Activated T-cell treated with anti-CD3 and anti-CD28 coated beads, Interleukin-2, amount 50 U/mL, for 24 hours (primary cell): Measurements from ENCODE around the gene NFIC.

Experiments
- DNase-seq: peaks from one replicate; pipeline ENCODE4 v3.0.0-alpha.2; 2020
- H3K27ac Mint-ChIP-seq: 2 replicates; pipeline ENCODE4 v1.8.0; 2020; ENCODE audit warnings: mild to moderate bottlenecking, mixed read lengths
- H3K27me3 Mint-ChIP-seq: 2 replicates; pipeline ENCODE4 v1.8.0; 2020; ENCODE audit warnings: mixed read lengths
- H3K36me3 Mint-ChIP-seq: 2 replicates; pipeline ENCODE4 v1.8.0; 2020; ENCODE audit warnings: low read depth, mixed read lengths
- H3K4me1 Mint-ChIP-seq: 2 replicates; pipeline ENCODE4 v1.8.0; 2020; ENCODE audit warnings: low read depth, mixed read lengths
- H3K4me3 Mint-ChIP-seq: 2 replicates; pipeline ENCODE4 v1.8.0; 2020; ENCODE audit warnings: mild to moderate bottlenecking, moderate library complexity, mixed read lengths
- H3K9me3 Mint-ChIP-seq: 2 replicates; pipeline ENCODE4 v1.8.0; 2020; ENCODE audit warnings: mixed read lengths

NFIC gene

DNA sequence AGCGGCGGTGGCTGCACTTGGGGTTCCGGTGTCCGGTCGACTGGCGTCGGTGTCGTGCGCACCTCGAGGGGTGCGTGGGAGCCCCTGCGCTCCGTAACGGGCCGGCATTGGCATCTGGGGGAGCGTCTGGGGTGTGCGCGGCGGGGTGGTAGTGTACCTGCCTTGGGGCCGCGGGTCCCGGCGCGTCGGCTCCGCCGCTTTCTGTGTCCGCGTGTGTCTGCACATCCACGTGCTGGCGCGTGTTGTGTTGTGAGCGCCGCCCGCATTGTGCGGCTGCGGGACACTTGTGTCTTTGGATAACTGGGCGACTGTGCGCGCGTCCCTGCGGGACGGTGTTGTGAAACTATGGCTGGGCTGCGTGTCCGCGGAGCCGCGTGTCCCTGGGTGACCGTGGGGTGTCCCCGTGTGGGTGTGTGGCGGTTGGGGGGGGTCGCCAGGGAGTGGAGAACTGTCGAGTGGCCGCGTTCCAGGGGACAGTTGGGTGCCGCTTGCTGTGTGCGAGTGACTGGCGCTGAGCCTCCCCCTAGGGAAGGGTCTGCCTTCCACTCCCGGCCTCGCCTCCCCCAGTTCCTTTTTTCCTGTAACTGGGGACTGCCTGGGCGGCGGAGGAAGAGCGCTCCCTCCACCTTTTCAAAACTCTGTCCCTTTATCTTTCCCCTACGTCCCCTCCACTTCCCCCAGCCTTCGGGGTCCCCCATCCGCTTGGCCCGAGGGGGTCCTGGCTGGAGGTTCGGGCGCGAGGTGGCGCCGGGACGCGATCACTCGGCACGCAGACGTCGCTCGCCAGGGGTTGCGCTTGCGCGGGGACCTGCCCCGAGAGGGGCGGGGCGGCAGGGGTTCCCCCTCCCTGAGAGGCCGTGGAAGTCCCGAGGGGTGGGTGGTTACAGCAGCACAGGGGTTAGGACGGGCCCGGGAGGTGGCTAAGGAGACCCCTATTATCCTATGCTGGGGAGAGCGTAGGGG, 5.7 kb upstream of the NFIC start:
- DNase-seq, result peak; percentile 90
- no peaks in the 10 kb centered on the region for H3K9me3 Mint-ChIP-seq
- peaks cover 8% of the 10 kb centered on the region for H3K36me3 Mint-ChIP-seq

DNA sequence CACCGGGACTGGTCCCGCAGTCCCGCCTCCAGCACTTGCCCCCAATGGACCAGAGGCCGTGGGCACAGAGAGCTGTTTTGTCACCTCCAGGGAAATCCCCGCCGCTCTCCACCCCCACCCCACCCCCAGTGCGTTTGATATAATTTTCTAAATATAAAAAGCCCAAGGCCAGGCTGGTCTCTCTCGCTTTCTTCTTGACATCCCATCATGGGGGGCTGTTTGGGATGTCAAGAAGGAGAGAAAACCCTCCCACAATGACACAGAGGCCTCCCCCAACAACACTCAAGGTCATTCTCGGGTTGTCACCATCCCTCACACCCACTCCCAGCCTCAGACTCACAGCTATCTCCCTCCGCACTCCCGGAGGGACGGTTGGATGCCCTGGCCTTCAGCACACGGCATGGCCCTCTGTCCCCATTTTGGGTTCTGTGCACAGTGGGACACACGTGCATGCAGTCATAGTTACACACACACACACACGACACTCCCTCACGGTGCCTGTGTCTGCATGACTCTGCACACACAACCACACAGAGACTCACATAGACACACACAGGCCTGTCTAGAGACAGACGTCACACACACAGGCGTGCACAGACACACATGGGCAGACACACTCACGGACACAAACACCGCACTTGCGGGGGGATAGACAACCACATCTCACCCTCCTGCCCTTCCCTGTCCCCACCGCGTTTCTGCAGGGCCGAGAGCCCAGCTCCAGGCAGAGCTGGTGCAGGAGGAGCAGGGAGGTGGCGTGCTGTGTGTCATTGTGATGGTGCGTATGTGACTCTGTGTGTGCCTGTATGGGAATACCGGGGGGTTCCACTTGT, 4.8 kb upstream of the NFIC start:
- Mint-ChIP-seq H3K27ac (peak overlapping the region; percentile 84), H3K4me1 (peaks cover 54% of the 10 kb centered on the region), H3K27me3 (peaks cover 6% of the 10 kb centered on the region), H3K36me3 (peaks cover 8% of the 10 kb centered on the region), H3K9me3 (no peaks in the 10 kb centered on the region), H3K4me3 (peak overlapping the region; percentile 89)
- DNase-seq, result peak; percentile 42

More for the DNA sequence above, 5.7 kb upstream of the NFIC start:
- H3K4me1 Mint-ChIP-seq, result peaks cover 53% of the 10 kb centered on the region
- peak overlapping the region; percentile 89 for H3K4me3 Mint-ChIP-seq
- H3K27ac Mint-ChIP-seq, result peak overlapping the region; percentile 93
- H3K27me3 Mint-ChIP-seq, result peaks cover 6% of the 10 kb centered on the region

DNA sequence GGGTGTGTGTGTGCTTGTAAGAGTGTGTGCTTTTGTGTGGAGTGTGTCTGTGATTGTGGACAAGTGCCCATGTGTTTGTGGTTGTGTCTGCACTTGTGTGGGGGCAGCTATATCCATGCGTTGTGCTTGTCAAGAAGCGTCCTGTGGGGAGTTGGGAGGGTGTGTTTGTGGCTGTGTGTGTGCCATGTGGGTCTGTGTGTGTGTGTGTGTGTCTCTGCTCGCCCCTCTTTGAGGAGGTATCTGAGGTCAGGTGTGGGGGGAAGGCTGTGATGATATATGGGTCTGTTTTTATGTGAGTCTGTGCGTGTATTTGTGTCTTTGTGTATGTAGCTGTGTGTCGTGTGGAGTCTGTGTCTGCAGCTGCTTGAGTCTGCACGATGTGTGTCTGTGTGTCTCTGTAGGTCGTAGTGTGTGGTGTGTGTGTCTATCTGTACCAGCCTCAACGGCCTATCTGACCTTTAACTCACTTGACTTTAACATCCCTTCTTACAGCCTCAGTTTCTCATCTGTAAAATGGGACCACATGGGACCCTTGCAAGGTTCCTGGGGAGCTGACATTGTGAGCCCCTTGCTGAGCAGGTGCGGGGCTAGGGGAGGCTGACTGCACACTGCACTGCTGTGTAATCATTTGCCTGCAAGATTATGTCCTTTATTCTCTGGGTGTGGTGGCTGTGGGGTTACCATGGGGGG, 4.0 kb upstream of the NFIC start:
- no peaks in the 10 kb centered on the region for H3K9me3 Mint-ChIP-seq
- peaks cover 8% of the 10 kb centered on the region for H3K36me3 Mint-ChIP-seq
- no peak overlapping the region for H3K4me3 Mint-ChIP-seq
- H3K4me1 Mint-ChIP-seq, result peaks cover 47% of the 10 kb centered on the region
- H3K27me3 Mint-ChIP-seq, result peaks cover 6% of the 10 kb centered on the region
- no peak for DNase-seq
- H3K27ac Mint-ChIP-seq, result no peak overlapping the region

DNA sequence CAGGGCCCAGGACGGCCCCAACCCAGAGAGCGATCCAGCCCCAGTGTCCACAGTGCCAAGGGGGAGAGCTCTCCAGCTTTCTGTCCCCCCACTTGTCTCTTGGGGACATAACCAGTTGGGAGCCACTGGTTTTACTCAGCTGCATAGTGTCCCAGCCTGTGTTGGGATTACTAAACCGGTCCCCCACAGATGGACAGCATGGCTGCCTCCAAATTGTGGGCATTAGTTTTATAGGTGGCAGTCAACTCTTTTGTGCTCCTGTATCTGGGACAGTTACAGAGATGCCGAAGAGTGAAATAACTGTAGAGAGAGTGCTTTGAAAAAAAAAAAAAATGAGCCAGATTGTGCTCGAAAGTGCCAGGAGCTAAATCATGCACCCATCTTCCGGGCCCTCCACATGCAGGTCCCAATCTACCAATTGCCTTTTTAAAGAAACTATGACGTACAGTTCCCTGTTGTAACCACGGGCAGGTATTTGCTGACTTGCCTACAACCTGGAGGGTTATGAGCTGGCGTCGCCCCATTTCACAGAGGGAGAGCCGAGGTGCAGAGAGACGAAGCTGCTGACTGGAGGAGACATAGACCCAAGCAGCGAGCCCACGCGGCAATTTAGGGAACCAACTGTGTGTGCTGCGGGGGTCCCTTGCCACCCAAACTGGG, 2.4 kb upstream of the NFIC start:
- DNase-seq, result no peak
- peaks cover 50% of the 10 kb centered on the region for H3K4me1 Mint-ChIP-seq
- no peaks in the 10 kb centered on the region for H3K9me3 Mint-ChIP-seq
- peaks cover 7% of the 10 kb centered on the region for H3K36me3 Mint-ChIP-seq
- H3K4me3 Mint-ChIP-seq, result no peak overlapping the region
- peaks cover under 1% of the 10 kb centered on the region for H3K27me3 Mint-ChIP-seq
- no peak overlapping the region for H3K27ac Mint-ChIP-seq

DNA sequence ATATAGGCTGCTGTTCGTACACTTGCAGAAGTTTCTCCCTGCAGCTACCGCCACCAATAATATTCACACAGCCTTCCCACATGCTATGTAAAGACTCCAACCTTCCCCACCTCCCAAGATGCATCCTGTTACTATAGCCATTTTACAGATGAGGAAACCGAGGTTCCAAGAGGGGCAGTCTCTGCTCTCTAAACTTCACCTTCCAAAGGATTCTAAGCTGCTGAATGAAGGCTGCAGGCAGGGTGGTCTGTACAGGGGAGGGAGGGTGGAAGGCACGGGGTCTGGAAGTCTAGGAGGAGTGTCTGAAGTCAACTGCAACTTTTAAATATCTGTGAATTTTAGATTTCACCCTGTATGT, 1.9 kb upstream of the NFIC start:
- Mint-ChIP-seq H3K4me3 (no peak overlapping the region), H3K27me3 (no peaks in the 10 kb centered on the region), H3K36me3 (peaks cover 6% of the 10 kb centered on the region), H3K4me1 (peaks cover 52% of the 10 kb centered on the region), H3K27ac (no peak overlapping the region), H3K9me3 (no peaks in the 10 kb centered on the region)
- no peak for DNase-seq

DNA sequence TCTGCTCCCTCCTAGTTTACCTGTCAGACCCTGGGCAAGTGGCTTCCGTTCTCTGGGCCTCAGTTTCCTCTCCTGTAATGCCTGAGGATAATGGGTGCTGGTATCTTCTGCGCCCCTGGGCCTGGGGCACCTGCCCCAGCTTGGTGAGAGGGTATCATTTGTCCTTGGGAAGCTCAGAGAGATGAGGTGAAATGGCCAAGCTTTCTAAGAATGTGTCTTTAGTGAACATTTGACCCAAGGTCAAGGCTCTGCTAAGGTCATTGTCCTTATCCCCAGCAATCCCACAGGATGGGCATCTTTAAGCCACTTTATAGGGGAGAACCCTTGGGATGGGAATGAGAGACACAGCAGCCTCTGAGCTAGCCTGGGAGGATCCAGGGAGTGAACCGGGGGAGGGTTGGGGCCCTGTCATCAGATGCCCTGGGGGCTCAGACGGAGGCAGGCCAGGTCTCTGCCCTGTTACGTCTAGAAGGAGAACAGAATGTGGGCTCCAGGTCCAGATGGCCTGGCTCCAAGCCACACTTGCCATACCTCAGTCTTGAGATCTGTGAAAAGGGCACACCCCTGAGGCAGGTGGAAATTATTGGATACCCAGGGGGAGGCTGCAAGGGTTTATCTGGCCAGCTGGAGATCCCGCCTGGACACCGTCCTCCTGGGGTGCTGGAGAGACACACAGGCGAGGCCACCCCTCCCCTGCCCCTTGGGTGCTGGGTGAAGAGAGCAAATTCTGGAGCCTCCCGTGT, 1.1 kb upstream of the NFIC start:
- peaks cover 58% of the 10 kb centered on the region for H3K4me1 Mint-ChIP-seq

DNA sequence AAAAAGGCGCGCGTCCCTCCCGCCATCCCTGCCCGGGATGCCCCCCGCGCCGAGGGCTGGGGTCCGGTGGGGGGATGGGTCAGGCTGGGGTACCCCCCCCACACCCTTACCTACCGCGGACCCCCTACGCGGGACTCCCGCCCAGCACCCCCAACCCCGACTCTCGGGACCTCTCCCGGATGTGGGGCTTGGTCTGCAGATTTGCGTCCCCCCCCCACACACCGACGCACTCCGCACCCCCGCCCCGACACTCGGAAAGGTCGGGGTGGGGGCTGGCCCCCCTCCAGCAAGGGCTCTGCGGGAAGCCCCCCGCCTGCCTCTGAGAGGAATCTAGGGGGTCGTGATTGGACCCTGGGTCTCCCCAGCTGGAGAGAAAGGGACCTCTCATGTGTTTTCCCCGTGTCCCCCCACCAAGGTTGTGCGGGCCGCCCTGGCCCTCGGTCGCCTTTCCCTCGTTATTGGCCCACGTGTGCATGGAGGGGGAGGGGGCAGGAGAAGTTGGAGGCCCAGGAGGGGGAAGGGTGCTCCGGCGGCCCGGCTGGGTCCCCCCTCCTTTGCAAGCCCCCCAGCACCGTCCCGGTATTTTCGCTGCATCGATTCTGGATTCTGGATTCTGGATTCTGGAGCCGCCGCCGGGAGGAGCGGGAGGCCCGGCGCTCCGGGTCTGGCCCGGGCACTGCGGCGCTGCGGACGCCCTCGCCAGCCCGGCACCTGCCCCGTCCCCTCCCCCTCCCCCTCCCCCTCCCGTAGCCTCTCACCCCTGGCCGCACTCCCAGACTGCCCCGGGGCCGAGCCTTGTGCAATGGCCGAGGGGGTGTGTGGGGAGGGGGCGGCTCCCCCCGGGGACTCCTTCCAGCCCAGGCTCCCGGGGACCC, 607 bp downstream of the NFIC start:
- Mint-ChIP-seq H3K36me3 (no peaks in the 10 kb centered on the region), H3K9me3 (no peaks in the 10 kb centered on the region), H3K27me3 (no peaks in the 10 kb centered on the region), H3K4me3 (peak overlapping the region; percentile 77), H3K4me1 (peaks cover 58% of the 10 kb centered on the region), H3K27ac (no peak overlapping the region)
- peak; percentile 54 for DNase-seq

More for the DNA sequence above, 1.1 kb upstream of the NFIC start:
- Mint-ChIP-seq H3K9me3 (no peaks in the 10 kb centered on the region), H3K4me3 (peak overlapping the region; percentile 65), H3K36me3 (peaks cover 6% of the 10 kb centered on the region), H3K27ac (peak overlapping the region; percentile 59), H3K27me3 (no peaks in the 10 kb centered on the region)
- DNase-seq, result no peak

DNA sequence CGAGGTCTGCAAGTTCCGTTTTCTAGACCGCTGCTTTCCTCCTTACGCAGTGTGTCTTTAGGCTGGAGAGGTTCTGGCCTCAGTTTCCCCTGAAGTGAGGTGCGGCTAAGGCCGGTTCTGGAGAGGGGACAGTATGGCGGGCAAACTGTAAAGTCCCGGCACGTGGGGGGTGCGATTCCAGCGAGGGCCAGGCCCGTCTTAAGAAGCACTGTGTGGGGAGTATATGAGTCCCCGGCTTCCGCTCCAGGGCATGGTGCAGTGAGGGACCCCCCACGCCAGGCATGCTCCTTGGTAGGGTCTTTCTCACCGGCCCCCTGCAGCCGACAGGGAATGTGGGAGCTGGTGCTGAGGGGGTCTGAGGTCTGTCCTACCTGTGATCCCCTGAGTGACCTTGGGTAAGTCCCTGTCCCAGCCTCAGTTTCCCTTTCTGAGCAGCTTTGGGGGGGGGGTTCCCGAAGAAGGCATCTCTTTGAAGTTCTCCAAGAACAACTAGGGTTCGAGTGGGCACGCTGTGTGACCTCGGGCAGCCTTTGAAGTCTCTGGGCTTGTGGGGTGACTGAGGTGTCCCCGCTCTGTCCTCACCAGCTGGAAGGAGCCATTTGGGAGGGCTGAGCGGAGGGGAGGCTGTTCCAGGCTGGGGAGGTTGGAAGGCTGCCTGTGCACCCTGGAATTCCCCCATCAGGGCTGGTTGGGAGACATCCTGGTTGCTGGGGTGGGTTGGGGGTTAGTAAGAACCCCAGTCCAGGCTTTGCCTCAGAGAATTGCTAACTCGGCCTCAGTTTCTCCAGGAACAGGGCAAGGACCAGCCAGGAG, 1.5 kb downstream of the NFIC start:
- peak overlapping the region; percentile 83 for H3K27ac Mint-ChIP-seq
- peaks cover 49% of the 10 kb centered on the region for H3K4me1 Mint-ChIP-seq
- H3K4me3 Mint-ChIP-seq, result peak overlapping the region; percentile 77
- no peaks in the 10 kb centered on the region for H3K36me3 Mint-ChIP-seq
- no peak for DNase-seq
- no peaks in the 10 kb centered on the region for H3K27me3 Mint-ChIP-seq
- no peaks in the 10 kb centered on the region for H3K9me3 Mint-ChIP-seq

DNA sequence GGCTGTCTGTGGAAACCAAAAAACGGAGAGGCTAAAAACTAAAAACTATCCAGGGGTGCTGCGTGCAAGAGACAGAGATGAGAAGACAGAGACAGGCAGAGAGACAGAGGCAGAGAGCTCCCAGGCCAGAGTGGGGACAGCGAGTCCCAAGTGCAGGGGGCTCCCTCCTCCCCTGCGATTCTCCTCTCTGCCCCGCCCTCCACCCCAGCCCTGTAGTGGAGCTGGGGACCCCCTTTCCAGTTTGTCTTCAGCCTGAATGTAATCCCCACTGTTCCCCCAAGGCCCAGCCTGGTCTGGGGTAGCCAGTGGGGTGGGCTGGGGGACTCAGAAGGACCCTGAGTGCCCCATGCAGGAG, 2.0 kb downstream of the NFIC start:
- Mint-ChIP-seq H3K9me3 (no peaks in the 10 kb centered on the region), H3K27ac (no peak overlapping the region), H3K4me3 (peak overlapping the region; percentile 77), H3K27me3 (no peaks in the 10 kb centered on the region), H3K36me3 (no peaks in the 10 kb centered on the region), H3K4me1 (peaks cover 48% of the 10 kb centered on the region)
- DNase-seq, result no peak

DNA sequence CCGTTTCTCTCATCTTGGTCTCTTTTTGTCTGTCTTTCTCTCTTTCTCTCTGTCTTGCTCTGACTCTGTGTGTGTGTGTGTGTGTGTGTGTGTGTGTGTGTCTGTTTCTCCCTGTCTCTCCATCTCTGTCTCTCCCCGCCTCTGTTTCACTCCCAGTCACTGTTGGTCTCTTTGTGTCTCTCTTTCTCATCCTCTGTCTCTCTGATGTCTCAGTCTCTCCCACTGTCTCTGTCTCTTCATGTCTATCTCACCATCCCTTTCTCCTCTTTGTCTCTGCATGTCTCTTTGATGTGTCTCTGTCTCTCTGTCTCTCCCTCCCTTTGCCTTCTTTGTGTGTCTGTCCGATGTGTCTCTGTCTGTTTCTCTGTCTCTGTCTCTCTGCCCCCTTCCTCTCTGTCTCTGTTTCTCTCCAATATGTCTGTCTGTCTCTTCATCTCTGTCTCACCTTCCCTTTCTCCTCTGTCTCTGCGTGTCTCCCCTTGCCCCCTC, 2.5 kb downstream of the NFIC start:
- H3K36me3 Mint-ChIP-seq, result no peaks in the 10 kb centered on the region
- no peak for DNase-seq
- H3K27ac Mint-ChIP-seq, result peak overlapping the region; percentile 6
- peaks cover 49% of the 10 kb centered on the region for H3K4me1 Mint-ChIP-seq
- H3K9me3 Mint-ChIP-seq, result no peaks in the 10 kb centered on the region
- no peaks in the 10 kb centered on the region for H3K27me3 Mint-ChIP-seq
- peak overlapping the region; percentile 25 for H3K4me3 Mint-ChIP-seq

DNA sequence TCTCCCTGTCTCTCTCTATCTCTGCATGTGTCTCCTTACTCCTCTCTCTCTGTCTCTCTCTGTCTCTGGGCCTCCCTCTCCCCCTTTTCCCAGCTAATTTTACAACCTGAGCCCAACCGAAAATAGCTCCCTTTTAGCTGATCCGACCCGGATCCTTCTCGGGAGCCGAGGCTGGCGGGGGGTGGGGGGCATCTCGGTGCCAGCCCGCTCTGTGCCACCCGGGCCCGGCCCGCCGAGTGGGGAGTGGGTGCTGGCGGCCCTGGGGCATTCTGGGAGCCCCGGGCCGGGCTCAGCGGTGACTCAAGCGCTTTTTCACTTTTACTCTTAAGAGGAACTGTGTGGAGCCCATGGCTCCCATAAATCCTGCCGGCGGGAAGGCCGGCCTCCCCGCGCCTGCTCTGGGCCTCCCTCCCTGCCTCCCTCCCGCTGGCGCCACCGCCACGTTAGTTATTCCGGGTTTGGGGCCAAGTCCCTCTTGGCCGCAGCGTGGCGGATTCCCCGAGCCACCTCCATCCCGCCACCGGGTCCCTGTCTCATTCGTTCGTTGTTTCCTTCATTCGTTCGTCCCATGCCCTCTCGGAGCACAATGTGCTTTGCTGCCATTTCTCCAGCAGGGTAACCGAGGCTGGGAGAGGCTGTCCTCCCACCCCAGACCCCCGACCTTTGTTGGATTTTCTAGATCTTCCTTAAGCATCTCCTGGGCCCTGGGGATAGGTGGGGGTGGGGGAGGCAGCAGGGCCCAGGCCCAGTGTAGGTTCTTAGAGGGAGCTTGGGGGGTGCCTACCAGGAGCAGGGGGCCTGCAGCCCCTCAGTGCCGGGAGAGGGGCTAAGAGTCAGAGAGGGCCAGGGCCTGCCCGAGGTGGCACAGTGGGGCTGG, 3.2 kb downstream of the NFIC start:
- H3K36me3 Mint-ChIP-seq, result no peaks in the 10 kb centered on the region
- H3K9me3 Mint-ChIP-seq, result no peaks in the 10 kb centered on the region
- H3K27ac Mint-ChIP-seq, result peak overlapping the region; percentile 52
- peaks cover 47% of the 10 kb centered on the region for H3K4me1 Mint-ChIP-seq
- DNase-seq, result peak; percentile 35
- H3K27me3 Mint-ChIP-seq, result no peaks in the 10 kb centered on the region
- peak overlapping the region; percentile 34 for H3K4me3 Mint-ChIP-seq
